ENCODE measurements around the gene NMT1.

- no peak for TF ChIP-seq CTCF (tag by site-specific recombination; IDR thresholded peaks at IDR 0.05)
- no peak for TF ChIP-seq ZNF10 (tag by site-specific recombination; IDR thresholded peaks at IDR 0.05)
- no peak for TF ChIP-seq ZNF138 (tag by site-specific recombination; IDR thresholded peaks at IDR 0.05; ENCODE audit: borderline replicate concordance)
- no peak for TF ChIP-seq ZSCAN30 (tag by site-specific recombination; IDR thresholded peaks at IDR 0.05)
- no peak for TF ChIP-seq ZNF558 (tag by site-specific recombination; IDR thresholded peaks at IDR 0.05)
- TF ChIP-seq REST (tag by site-specific recombination; IDR thresholded peaks at IDR 0.05) = peak; percentile 66
- TF ChIP-seq ZNF274 (IDR thresholded peaks at IDR 0.05; ENCODE audit: low read length) = no peak
- TF ChIP-seq ZNF274 (tag by site-specific recombination; IDR thresholded peaks at IDR 0.05; ENCODE audit: borderline replicate concordance) = no peak
- peak; percentile 40 for TF ChIP-seq KLF9 (tag by site-specific recombination; IDR thresholded peaks at IDR 0.05; ENCODE audit: low read depth)
Observed at GRCh38 chr17:45149669-45150664, 88.8 kb downstream of the NMT1 start.

All from HEK293 (cell line).